Stimulated activated CD4-positive, alpha-beta T cell treated with anti-CD3 and anti-CD28 coated beads, Interleukin-12 subunit alpha, Interleukin-12 subunit beta, amount 100 ng/mL, for 48 hours (primary cell): ENCODE measurements around the gene TCF12.

Experiments
- DNase-seq, 3 donors: peaks; one replicate each; pipeline ENCODE4 v3.0.0-alpha.2; 2020; ENCODE audit warnings: low read depth in 2 of 3, low spot score in 1 of 3

TCF12 gene

DNA sequence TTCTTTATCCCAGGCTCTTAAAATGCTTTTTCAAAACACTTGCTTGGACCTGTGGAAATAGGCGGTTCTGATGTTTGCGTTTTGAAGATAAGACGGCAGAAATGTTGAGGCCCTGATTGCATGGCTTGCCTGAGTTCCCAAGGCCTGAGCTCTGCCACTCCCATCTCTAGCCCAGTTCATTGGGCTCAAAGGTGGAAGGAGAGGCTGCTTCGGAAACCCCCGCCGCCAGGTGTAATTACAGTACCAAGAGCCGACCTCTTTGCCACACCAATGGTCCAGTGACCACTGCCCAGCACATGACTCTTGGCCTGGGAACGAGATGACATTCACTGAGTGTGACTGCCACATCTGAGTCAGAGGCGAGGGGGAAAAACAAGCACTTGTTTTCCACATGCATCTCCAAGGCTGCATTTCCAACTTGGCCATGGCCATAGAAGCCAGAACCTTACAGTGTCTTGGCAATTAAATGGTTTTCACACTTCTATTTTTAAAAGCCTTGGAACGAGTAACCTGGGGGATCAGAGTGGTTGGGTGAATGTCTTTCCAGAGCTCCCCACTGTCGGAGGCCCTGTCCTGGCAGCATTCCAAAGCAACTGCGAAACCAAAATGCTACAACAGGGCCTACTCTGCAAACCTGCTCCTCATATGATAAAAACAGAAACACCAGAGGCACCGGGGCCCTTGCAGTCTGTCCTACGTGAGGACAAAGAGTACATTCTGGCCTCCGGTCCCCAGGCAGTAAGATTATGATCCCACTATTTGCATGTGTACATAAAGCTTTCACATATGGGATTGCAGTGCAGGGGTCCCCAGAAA is 394.1 kb downstream of the TCF12 start:
- DNase-seq = no peak

DNA sequence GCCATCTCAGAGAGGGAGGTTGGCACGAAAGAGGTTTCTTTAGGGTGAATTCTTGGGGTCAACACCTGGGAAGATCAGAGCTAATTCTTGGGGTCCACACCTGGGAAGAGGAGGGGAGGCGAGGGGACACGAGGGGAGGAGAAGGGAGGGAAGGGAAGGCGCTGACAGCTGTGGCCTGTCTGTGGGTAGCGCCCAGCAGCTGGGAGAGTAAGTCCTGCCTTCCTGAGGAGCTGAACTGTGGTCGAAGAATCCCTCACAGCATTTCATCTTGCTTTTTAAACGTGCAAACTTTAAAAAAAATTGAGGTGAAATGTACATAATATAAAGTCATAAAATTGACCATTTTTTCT is 394.7 kb downstream of the TCF12 start:
- DNase-seq = no peak

- DNase-seq = no peak
Measured at GRCh38 chr15:57314221-57314620, 395.8 kb downstream of the TCF12 start.

GRCh38 chr15:57316451-57316850 is 398.0 kb downstream of the TCF12 start:
- no peak for DNase-seq

GRCh38 chr15:57319226-57319918 is 400.9 kb downstream of the TCF12 start:
- no peak for DNase-seq

DNA sequence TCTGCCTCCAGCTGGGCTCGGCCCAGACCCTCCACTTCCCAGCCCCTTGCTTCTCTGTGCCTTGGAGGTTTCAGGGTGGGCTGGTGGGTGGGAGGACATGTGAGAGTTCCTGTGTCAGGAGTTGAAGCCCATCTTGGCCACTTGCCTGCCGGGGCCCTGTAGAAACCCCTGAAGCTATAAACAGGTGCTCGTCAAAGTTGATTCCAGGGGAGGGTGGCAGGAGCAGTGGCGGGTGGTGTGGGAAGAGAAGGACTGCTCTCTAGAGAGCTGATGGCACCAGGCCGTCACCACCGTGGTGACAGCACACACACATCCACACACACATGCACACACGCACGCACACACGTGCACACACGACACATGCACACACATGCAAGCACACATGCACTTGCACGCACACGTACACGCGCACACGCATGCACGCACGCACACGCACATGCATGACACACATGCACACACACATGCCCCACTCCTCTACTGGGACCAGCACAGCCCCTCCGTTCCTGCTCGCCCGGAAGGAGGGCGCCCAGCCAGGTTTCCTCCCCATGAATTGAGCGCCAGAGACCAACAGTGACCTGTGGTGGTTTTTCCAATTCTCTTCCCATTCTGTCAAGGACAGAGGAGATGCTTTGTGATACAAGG is 401.6 kb downstream of the TCF12 start:
- DNase-seq = no peak

DNA sequence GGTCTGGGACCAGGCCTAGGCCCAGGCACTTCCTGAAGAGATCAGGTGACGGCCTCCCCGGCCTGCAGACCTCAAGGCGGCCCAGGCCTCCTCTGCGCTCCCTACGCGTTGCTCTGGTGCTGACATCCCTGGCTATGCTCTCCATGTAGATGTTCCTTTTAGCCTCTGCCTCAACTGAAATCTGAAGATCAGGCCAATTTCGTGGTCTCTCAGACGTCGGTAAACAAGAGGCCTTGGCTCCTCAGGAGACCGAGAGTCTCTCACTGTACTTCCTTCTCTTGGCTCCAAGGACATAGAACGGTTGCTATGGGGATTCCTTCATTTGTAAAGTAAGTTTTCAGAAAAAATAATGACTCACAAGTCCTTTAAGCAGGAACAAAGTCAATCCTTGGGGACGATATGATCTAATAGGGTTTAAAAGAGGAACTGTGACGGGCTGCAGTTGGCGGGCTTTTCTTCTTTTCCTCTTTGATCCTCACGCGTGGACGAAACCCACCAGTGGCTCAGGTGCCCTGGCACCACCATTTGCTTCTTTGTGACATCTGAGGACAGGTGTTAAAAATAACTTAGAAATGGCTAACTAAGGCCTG is 402.3 kb downstream of the TCF12 start:
- no peak for DNase-seq

GRCh38 chr15:57321485-57321884 is 403.0 kb downstream of the TCF12 start:
- DNase-seq = no peak

GRCh38 chr15:57321973-57322601 is 403.6 kb downstream of the TCF12 start:
- no peak for DNase-seq

DNA sequence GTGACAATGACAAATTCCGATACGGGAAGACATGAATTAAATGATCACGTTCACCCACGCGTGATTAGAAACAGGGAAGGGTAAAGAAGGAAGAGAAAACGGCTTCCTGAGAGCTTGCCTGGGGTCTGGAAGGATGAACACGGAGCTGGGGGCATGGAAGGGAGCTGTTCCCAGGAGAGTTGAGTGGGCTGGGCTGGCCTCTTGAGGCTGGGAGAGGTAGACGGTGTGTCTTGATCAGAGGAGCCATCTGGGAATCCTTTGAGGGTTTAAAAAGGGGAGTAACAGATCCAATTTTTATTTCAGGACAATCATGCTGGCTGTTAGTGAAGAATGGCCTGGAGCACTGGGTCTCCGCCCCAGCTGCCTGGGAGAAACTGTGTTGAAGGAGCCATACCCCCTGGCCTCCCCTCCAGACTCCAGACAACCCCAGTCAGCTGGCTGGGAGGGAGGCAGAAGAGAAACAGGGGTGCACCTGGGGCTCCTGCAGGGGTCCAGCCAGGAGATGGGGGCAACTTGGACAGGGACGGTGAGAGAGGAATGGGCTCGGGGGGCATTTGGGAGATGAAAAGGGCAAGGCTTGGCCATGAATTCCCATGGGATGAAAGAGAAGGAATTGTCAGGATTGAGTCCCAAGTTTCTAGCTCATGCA is 404.3 kb downstream of the TCF12 start:
- no peak for DNase-seq

- DNase-seq = no peak
Measured at GRCh38 chr15:57323299-57323805, 404.9 kb downstream of the TCF12 start.

- DNase-seq = no peak
Measured at GRCh38 chr15:57323806-57324589, 405.6 kb downstream of the TCF12 start.

GRCh38 chr15:57324590-57324890 is 406.1 kb downstream of the TCF12 start:
- no peak for DNase-seq

DNA sequence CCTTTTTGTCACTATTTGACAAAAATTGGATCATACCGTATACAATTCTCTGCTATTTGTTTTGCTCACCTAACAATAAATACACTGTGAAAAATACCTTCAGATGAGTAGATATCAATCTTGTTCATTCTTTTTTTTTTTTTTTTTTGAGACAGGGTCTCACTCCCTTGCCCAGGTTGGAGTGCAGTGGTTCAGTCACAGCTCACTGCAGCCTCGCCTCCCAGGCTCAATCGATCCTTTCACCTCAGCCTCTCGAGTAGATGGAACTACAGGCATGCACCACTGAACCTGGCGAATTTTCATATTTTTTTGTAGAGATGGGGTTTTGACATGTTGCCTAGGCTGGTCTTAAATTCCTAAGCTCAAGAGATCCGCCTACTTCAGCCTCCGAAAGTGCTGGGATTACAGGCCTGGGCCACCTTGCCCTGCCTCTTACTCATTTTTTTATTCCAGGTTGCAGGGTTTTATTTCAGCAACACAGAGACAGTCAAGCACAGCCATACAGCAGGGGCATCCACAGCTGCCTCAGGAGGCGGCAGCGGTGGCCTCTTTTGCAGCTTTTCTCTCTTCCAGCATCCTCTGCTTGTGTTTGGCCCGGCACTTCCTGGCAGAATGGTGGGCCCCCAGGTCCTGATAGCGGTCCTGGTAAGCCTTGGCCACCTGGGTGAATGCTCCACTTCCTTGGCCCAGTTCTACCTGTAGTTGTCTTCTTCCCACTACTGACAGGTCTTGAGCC is 406.7 kb downstream of the TCF12 start:
- DNase-seq = no peak

- no peak for DNase-seq
Measured at GRCh38 chr15:57326196-57326595, 407.8 kb downstream of the TCF12 start.

DNA sequence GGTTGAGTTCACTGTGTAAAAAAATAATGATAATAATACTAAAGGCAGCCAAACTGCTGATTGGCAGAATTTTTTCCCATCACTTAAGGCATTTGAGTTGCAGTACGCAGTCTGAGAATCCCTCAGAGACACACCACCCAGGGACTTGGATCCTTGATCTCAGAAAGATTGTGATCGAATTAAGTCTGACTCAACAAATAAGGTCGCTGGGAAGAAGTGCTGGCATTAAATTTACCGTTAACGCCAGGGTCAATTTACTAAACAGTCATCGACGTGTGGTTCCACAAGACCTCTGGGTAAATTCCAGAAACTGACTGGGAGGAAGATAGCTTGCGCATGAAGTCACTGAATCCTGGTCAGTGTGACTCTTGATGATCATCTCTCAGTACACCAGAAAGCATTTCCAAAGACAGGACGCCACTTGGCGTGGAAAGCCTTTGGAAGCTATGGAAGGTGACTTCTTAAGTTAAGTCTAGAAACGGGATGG is 409.6 kb downstream of the TCF12 start:
- no peak for DNase-seq

DNA sequence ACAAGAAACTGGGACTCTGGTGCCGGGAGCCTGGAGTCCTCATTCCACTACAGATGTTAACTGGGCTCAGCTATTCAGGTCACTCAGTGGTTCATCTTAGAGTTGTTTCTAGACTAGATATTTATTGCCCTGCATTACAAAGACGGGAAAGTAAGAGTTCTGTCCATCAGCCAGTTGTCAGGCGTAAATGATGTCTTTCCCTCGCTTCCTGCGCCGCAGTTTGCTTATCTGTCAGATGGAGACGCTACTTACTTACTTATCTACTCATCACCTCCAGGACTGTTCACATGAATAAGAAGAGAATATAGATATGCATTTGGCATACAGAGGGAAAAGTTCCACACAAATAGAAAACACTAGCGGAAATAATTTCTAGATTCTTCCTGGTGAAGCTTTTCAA is 410.0 kb downstream of the TCF12 start:
- DNase-seq = no peak

DNA sequence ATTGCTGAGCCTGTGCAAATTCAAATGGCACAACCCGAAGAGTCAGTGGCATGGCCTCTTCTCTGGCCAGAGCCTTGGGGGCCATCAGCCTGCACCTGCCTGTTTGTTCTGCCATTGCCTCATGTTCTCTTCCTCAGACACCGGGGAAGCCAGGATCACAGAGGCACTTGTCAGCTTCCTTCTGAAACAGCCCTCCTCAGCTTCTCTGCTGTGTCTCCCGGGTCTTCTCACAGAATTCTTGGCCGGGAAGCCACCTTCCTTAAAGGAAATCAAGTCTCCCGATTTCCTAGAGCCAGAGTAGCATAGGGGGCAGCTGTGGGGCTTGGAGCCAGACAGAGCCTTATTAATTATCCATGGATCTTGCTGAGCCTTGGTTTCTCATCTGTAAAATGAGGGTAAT is 410.5 kb downstream of the TCF12 start:
- no peak for DNase-seq
